OCI-LY7 (cell line): ENCODE data around the gene COLEC12.

Experiments used
- CTCF ChIP-seq: fragments of 200-600 bp; sonication (generic); conservative IDR thresholded peaks from 2 replicates; pipeline ENCODE4 v1.5.1; 2014; ENCODE audit warnings: mild to moderate bottlenecking, antibody characterized with exemption, low read length, moderate library complexity, mixed read lengths
- EZH2phosphoT487 ChIP-seq: fragments of 200-600 bp; sonication (generic); IDR thresholded peaks from 2 replicates; pipeline ENCODE4 v1.6.1; 2018; ENCODE audit warnings: low read depth, borderline replicate concordance, mild to moderate bottlenecking, mixed run types, antibody characterized with exemption, low read length, moderate library complexity, mixed read lengths

- TF ChIP-seq CTCF (no peak), EZH2phosphoT487 (no peak)
Measured at GRCh38 chr18:429030-429429, 71.5 kb downstream of the COLEC12 start.
